Measurements from ENCODE around the gene SDSL. TPM values are rescaled to one million over a fixed set of nuclear protein-coding genes. Genes with fewer than 3 reads are reported as not detected.

The SDSL gene
- total and polyA plus RNA-seq, 7 donors, result 0.82 to 33.0 (median 1.9) TPM

GRCh38 chr12:113472191-113473121, 50.3 kb downstream of the SDSL start:
- H3K27ac ChIP-seq, result no peak overlapping the region
- peaks cover 0 to 9% (median 4%) of the 10 kb centered on the region in 4 donors for H3K4me1 ChIP-seq
- H3K36me3 ChIP-seq, result no peaks in the 10 kb centered on the region
- H3K27me3 ChIP-seq, result peaks cover 44 to 97% (median 91%) of the 10 kb centered on the region in 3 donors
- H3K9me3 ChIP-seq, result no peaks in the 10 kb centered on the region
- H3K4me3 ChIP-seq, result no peak overlapping the region
- intact Hi-C loops (cut with DNase I), result no loop called here
- TF ChIP-seq POLR2A (IDR thresholded peaks at IDR 0.05) (no peak), EP300 (IDR thresholded peaks at IDR 0.05) (no peak), CTCF (IDR thresholded peaks at IDR 0.05) (no peak), POLR2AphosphoS5 (IDR thresholded peaks at IDR 0.05) (no peak)
- WGBS, 2 donors, result 4 to 9% methylated on average over 51 of the region's 51 CpGs
- DNase-seq, result no peak

GRCh38 chr12:113473400-113473799, 51.2 kb downstream of the SDSL start:
- Histone ChIP-seq H3K9me3 (no peaks in the 10 kb centered on the region), H3K27ac (no peak overlapping the region), H3K27me3 (peaks cover 42 to 97% (median 91%) of the 10 kb centered on the region in 3 donors), H3K4me3 (no peak overlapping the region), H3K4me1 (no peaks in the 10 kb centered on the region), H3K36me3 (no peaks in the 10 kb centered on the region)
- DNase-seq, result no peak
- WGBS, 2 donors, result 12 to 14% methylated on average over 6 of the region's 6 CpGs
- intact Hi-C loops (cut with DNase I), result no loop called here
- TF ChIP-seq CTCF (IDR thresholded peaks at IDR 0.05), result no peak
- no peak for TF ChIP-seq POLR2A (IDR thresholded peaks at IDR 0.05)
- TF ChIP-seq EP300 (IDR thresholded peaks at IDR 0.05), result no peak
- TF ChIP-seq POLR2AphosphoS5 (IDR thresholded peaks at IDR 0.05), result no peak

- Histone ChIP-seq H3K9me3 (no peaks in the 10 kb centered on the region), H3K27ac (no peak overlapping the region), H3K27me3 (peaks cover 47 to 97% (median 91%) of the 10 kb centered on the region in 3 donors), H3K4me1 (no peaks in the 10 kb centered on the region), H3K4me3 (no peak overlapping the region), H3K36me3 (no peaks in the 10 kb centered on the region)
- DNase-seq, result no peak
- intact Hi-C loops (cut with DNase I), result no loop called here
- TF ChIP-seq EP300 (IDR thresholded peaks at IDR 0.05) (no peak), CTCF (IDR thresholded peaks at IDR 0.05) (no peak), POLR2A (IDR thresholded peaks at IDR 0.05) (no peak), POLR2AphosphoS5 (IDR thresholded peaks at IDR 0.05) (no peak)
- WGBS, 2 donors, result 1 to 3% methylated on average over 9 of the region's 9 CpGs
These were observed 51.8 kb downstream of the SDSL start for GRCh38 chr12:113473942-113474341.

GRCh38 chr12:113474635-113475436, 52.7 kb downstream of the SDSL start:
- no peak for DNase-seq
- Histone ChIP-seq H3K27me3 (peaks cover 56 to 97% (median 91%) of the 10 kb centered on the region in 3 donors), H3K9me3 (no peaks in the 10 kb centered on the region), H3K4me3 (no peak overlapping the region), H3K36me3 (no peaks in the 10 kb centered on the region), H3K27ac (no peak overlapping the region), H3K4me1 (no peaks in the 10 kb centered on the region)
- TF ChIP-seq EP300 (IDR thresholded peaks at IDR 0.05), result no peak
- TF ChIP-seq CTCF (IDR thresholded peaks at IDR 0.05), result no peak
- no peak for TF ChIP-seq POLR2A (IDR thresholded peaks at IDR 0.05)
- no peak for TF ChIP-seq POLR2AphosphoS5 (IDR thresholded peaks at IDR 0.05)
- intact Hi-C loops (cut with DNase I), result no loop called here
- WGBS, 2 donors, result 4 to 8% methylated on average over 19 of the region's 19 CpGs

Data from sigmoid colon (tissue), 7 donors.